Measurements from ENCODE around the gene CAMK1G. TPM values are rescaled to one million over a fixed set of nuclear protein-coding genes. Genes with fewer than 3 reads are reported as not detected.

Gene CAMK1G
- total RNA-seq, 1 donor from 2014 or later: 2.4 TPM

DNA sequence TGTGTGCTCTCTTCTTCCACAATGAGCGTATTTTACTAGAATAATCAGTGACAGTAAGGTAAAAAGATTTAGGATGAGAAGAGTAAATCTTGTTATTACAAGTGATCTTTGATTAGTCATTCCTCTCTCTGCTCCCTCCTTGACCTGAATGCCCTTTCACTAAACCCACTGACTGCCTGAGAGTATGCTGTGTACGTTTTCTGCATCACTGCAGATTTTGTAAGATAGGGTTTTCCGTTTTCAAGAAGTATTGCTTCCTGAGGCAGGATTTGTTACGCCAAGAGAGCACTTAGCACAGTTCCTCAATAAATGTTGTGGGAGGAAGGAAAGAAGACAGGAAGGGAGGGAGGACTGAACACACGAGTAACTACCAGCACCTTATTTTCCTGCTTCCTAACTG, 76.4 kb downstream of the CAMK1G start:
- H3K27me3 Mint-ChIP-seq: peaks cover 3% of the 10 kb centered on the region
- DNase-seq (ENCODE audit: low spot score, unreplicated experiment): no peak
- H3K9me3 Mint-ChIP-seq (ENCODE audit: low read depth): no peaks in the 10 kb centered on the region
- H3K27ac Mint-ChIP-seq: no peak overlapping the region
- TF ChIP-seq, protein P1, sequence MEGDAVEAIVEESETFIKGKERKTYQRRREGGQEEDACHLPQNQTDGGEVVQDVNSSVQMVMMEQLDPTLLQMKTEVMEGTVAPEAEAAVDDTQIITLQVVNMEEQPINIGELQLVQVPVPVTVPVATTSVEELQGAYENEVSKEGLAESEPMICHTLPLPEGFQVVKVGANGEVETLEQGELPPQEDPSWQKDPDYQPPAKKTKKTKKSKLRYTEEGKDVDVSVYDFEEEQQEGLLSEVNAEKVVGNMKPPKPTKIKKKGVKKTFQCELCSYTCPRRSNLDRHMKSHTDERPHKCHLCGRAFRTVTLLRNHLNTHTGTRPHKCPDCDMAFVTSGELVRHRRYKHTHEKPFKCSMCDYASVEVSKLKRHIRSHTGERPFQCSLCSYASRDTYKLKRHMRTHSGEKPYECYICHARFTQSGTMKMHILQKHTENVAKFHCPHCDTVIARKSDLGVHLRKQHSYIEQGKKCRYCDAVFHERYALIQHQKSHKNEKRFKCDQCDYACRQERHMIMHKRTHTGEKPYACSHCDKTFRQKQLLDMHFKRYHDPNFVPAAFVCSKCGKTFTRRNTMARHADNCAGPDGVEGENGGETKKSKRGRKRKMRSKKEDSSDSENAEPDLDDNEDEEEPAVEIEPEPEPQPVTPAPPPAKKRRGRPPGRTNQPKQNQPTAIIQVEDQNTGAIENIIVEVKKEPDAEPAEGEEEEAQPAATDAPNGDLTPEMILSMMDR (IDR thresholded peaks at IDR 0.05; ENCODE audit: unreplicated experiment): no peak
- no peaks in the 10 kb centered on the region for H3K36me3 Mint-ChIP-seq (ENCODE audit: insufficient read depth)
- peaks cover 14% of the 10 kb centered on the region for H3K4me1 Mint-ChIP-seq (ENCODE audit: low read depth)
- no peak overlapping the region for H3K4me3 Mint-ChIP-seq (ENCODE audit: low read depth)

DNA sequence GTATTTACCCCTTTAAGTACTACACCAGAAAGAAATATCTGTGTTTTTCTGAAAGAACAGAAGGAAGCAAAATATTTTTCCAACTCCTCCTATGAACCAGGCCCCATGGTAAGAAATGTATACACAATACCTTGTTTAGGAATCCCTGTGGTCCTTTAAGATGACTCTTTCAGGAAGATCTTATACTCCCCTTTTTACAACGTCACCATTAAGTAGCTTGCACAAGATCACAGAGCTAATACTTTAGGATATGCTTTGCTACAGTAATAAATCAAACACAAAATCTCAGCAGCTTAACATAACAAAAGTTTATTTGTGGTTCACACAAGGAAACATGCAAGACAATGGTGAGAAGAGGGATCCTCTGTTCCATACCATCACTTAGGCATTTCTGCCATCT, 77.6 kb downstream of the CAMK1G start:
- Mint-ChIP-seq H3K9me3 (ENCODE audit: low read depth) (no peaks in the 10 kb centered on the region), H3K27ac (no peak overlapping the region), H3K4me1 (ENCODE audit: low read depth) (peaks cover 7% of the 10 kb centered on the region), H3K27me3 (peaks cover 3% of the 10 kb centered on the region), H3K36me3 (ENCODE audit: insufficient read depth) (no peaks in the 10 kb centered on the region), H3K4me3 (ENCODE audit: low read depth) (no peak overlapping the region)
- DNase-seq (ENCODE audit: low spot score, unreplicated experiment): no peak
- TF ChIP-seq, protein P1 (IDR thresholded peaks at IDR 0.05; ENCODE audit: unreplicated experiment): no peak

DNA sequence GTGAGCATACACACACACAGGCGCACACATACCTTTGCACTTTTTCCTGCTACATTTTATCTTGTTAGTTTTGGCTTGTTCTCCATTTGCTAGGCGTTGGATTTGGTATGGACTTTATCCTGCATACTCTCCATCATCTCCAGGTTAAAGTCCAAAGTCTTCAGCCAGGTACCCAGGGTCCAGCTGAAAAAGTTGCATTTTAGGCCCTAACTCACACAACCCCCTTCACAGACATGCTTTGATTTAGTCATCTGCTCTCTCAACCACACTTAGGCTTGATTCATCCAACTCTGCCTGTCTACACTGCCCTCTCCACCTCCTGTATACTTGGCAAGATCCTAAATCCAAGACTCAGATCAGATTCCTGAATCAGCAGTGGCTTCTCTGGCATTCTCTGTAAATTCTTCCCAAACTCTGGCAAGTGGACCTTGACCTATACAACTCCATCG, 79.4 kb downstream of the CAMK1G start:
- no peaks in the 10 kb centered on the region for H3K36me3 Mint-ChIP-seq (ENCODE audit: insufficient read depth)
- no peak overlapping the region for H3K27ac Mint-ChIP-seq
- TF ChIP-seq, protein P1 (IDR thresholded peaks at IDR 0.05; ENCODE audit: unreplicated experiment): no peak
- H3K9me3 Mint-ChIP-seq (ENCODE audit: low read depth): no peaks in the 10 kb centered on the region
- peaks cover 7% of the 10 kb centered on the region for H3K4me1 Mint-ChIP-seq (ENCODE audit: low read depth)
- no peak for DNase-seq (ENCODE audit: low spot score, unreplicated experiment)
- no peak overlapping the region for H3K4me3 Mint-ChIP-seq (ENCODE audit: low read depth)
- H3K27me3 Mint-ChIP-seq: peaks cover 3% of the 10 kb centered on the region

Small RNA genes lying within 50 kb of the gene (microRNA-seq; reads per million reads assigned to microRNA genes)
- gene MIR4260 (ENCODE audit: borderline number of aligned reads, unreplicated experiment): not detected

Other genes starting within 250 kb of the CAMK1G start
- gene LAMB3, start 68.7 kb downstream of the CAMK1G start, total RNA-seq: 10.7 and 12.5 TPM in 2 replicates
- 0.60 and 0.79 TPM in 2 replicates for gene G0S2, start 91.7 kb downstream of the CAMK1G start, total RNA-seq
- gene HSD11B1, start 121.1 kb downstream of the CAMK1G start, total RNA-seq: not detected in 2 replicates
- gene TRAF3IP3, start 172.3 kb downstream of the CAMK1G start, total RNA-seq: not detected in 2 replicates
- 2.5 and 3.1 TPM in 2 replicates for gene C1orf74, start 200.8 kb downstream of the CAMK1G start, total RNA-seq
- gene IRF6, start 222.4 kb downstream of the CAMK1G start, total RNA-seq: 19.6 and 23.4 TPM in 2 replicates
- 7.4 and 7.8 TPM in 2 replicates for gene UTP25, start 244.3 kb downstream of the CAMK1G start, total RNA-seq